IPS-15b (cell line): Measurements from ENCODE around the gene CAMK1D.

Source experiments
- H3K27me3 ChIP-seq: one replicate; pipeline ENCODE4 v1.6.1; 2013; ENCODE audit warnings: low read length; ENCODE audit not compliant: control insufficient read depth, insufficient read depth
- H3K36me3 ChIP-seq: one replicate; pipeline ENCODE4 v1.6.1; 2013; ENCODE audit warnings: low read length; ENCODE audit not compliant: control insufficient read depth, insufficient read depth
- H3K4me1 ChIP-seq: one replicate; pipeline ENCODE4 v1.6.1; 2013; ENCODE audit warnings: mild to moderate bottlenecking, low read length; ENCODE audit not compliant: control insufficient read depth, insufficient read depth
- H3K4me3 ChIP-seq: one replicate; pipeline ENCODE4 v1.5.1; 2013; ENCODE audit warnings: low read depth, low read length
- H3K9ac ChIP-seq: one replicate; pipeline ENCODE4 v1.6.1; 2013; ENCODE audit warnings: low read depth, mild to moderate bottlenecking, low read length
- H3K9me3 ChIP-seq: one replicate; pipeline ENCODE4 v1.6.1; 2013; ENCODE audit warnings: mild to moderate bottlenecking, low read length; ENCODE audit not compliant: control insufficient read depth, insufficient read depth

CAMK1D gene

GRCh38 chr10:12409613-12410012, 60.3 kb downstream of the CAMK1D start:
- Histone ChIP-seq H3K36me3 (peaks cover 2% of the 10 kb centered on the region), H3K4me3 (no peak overlapping the region), H3K4me1 (peaks cover 2% of the 10 kb centered on the region), H3K9ac (no peak overlapping the region), H3K27me3 (no peaks in the 10 kb centered on the region), H3K9me3 (no peaks in the 10 kb centered on the region)

- no peaks in the 10 kb centered on the region for H3K36me3 ChIP-seq
- no peak overlapping the region for H3K9ac ChIP-seq
- no peaks in the 10 kb centered on the region for H3K27me3 ChIP-seq
- no peaks in the 10 kb centered on the region for H3K4me1 ChIP-seq
- H3K9me3 ChIP-seq, result no peaks in the 10 kb centered on the region
- H3K4me3 ChIP-seq, result no peak overlapping the region
These were observed 63.5 kb downstream of the CAMK1D start for GRCh38 chr10:12412666-12413368.

- H3K27me3 ChIP-seq, result no peaks in the 10 kb centered on the region
- H3K4me1 ChIP-seq, result no peaks in the 10 kb centered on the region
- H3K4me3 ChIP-seq, result no peak overlapping the region
- no peaks in the 10 kb centered on the region for H3K36me3 ChIP-seq
- no peak overlapping the region for H3K9ac ChIP-seq
- no peaks in the 10 kb centered on the region for H3K9me3 ChIP-seq
These were observed 64.0 kb downstream of the CAMK1D start for GRCh38 chr10:12413369-12413711.

- Histone ChIP-seq H3K9me3 (no peaks in the 10 kb centered on the region), H3K36me3 (no peaks in the 10 kb centered on the region), H3K27me3 (no peaks in the 10 kb centered on the region), H3K4me1 (no peaks in the 10 kb centered on the region), H3K4me3 (no peak overlapping the region), H3K9ac (no peak overlapping the region)
These were observed 65.1 kb downstream of the CAMK1D start for GRCh38 chr10:12414278-12414989.

- H3K9ac ChIP-seq, result no peak overlapping the region
These were observed 67.2 kb downstream of the CAMK1D start for GRCh38 chr10:12416344-12417050.

GRCh38 chr10:12417331-12417730, 68.0 kb downstream of the CAMK1D start:
- no peak overlapping the region for H3K9ac ChIP-seq
- H3K27me3 ChIP-seq, result no peaks in the 10 kb centered on the region
- no peaks in the 10 kb centered on the region for H3K4me1 ChIP-seq
- no peaks in the 10 kb centered on the region for H3K9me3 ChIP-seq
- no peaks in the 10 kb centered on the region for H3K36me3 ChIP-seq
- H3K4me3 ChIP-seq, result no peak overlapping the region

More at GRCh38 chr10:12416344-12417050, 67.2 kb downstream of the CAMK1D start:
- Histone ChIP-seq H3K9me3 (no peaks in the 10 kb centered on the region), H3K4me3 (no peak overlapping the region), H3K27me3 (no peaks in the 10 kb centered on the region), H3K4me1 (no peaks in the 10 kb centered on the region), H3K36me3 (no peaks in the 10 kb centered on the region)

- Histone ChIP-seq H3K9me3 (no peaks in the 10 kb centered on the region), H3K36me3 (no peaks in the 10 kb centered on the region), H3K27me3 (no peaks in the 10 kb centered on the region), H3K4me3 (no peak overlapping the region), H3K9ac (no peak overlapping the region), H3K4me1 (no peaks in the 10 kb centered on the region)
These were observed 68.7 kb downstream of the CAMK1D start for GRCh38 chr10:12418000-12418399.

- H3K4me3 ChIP-seq, result no peak overlapping the region
- no peak overlapping the region for H3K9ac ChIP-seq
These were observed 69.4 kb downstream of the CAMK1D start for GRCh38 chr10:12418725-12419261.

GRCh38 chr10:12419262-12419847, 70.0 kb downstream of the CAMK1D start:
- Histone ChIP-seq H3K27me3 (no peaks in the 10 kb centered on the region), H3K36me3 (no peaks in the 10 kb centered on the region), H3K4me3 (no peak overlapping the region), H3K9me3 (no peaks in the 10 kb centered on the region), H3K4me1 (no peaks in the 10 kb centered on the region), H3K9ac (no peak overlapping the region)

More at GRCh38 chr10:12418725-12419261, 69.4 kb downstream of the CAMK1D start:
- Histone ChIP-seq H3K4me1 (no peaks in the 10 kb centered on the region), H3K9me3 (no peaks in the 10 kb centered on the region), H3K27me3 (no peaks in the 10 kb centered on the region), H3K36me3 (no peaks in the 10 kb centered on the region)

- no peak overlapping the region for H3K4me3 ChIP-seq
These were observed 71.3 kb downstream of the CAMK1D start for GRCh38 chr10:12420530-12421120.

GRCh38 chr10:12422189-12422588, 72.8 kb downstream of the CAMK1D start:
- Histone ChIP-seq H3K36me3 (no peaks in the 10 kb centered on the region), H3K4me1 (no peaks in the 10 kb centered on the region), H3K9me3 (no peaks in the 10 kb centered on the region), H3K4me3 (no peak overlapping the region), H3K9ac (no peak overlapping the region), H3K27me3 (no peaks in the 10 kb centered on the region)

More at GRCh38 chr10:12420530-12421120, 71.3 kb downstream of the CAMK1D start:
- Histone ChIP-seq H3K9ac (no peak overlapping the region), H3K4me1 (no peaks in the 10 kb centered on the region), H3K27me3 (no peaks in the 10 kb centered on the region), H3K36me3 (no peaks in the 10 kb centered on the region), H3K9me3 (no peaks in the 10 kb centered on the region)
